Subcutaneous adipose tissue (tissue), 4 donors: ENCODE measurements around the gene GDPGP1. TPM values are rescaled to one million over a fixed set of nuclear protein-coding genes. Genes with fewer than 3 reads are reported as not detected.

ENCODE experiments used
- CTCF ChIP-seq: fragments of 450-650 bp; IDR thresholded peaks from one replicate; pipeline ENCODE4 v1.5.1; 2016; ENCODE audit warnings: low read depth, mild to moderate bottlenecking, control low read depth, antibody characterized with exemption, moderate library complexity
- total RNA-seq, 4 donors: library from RNA; depleted of rRNA; stranded (reverse); fragments of >200 nt; gene quantifications; one replicate each; pipeline ENCODE4 v1.1.0, GENCODE V29; 2016

Gene GDPGP1
- total RNA-seq, 4 donors from 2014 or later = 2.6 to 5.9 (median 3.6) TPM

GRCh38 chr15:90213818-90214204 is 20.2 kb upstream of the GDPGP1 start:
- no peak for TF ChIP-seq CTCF

DNA sequence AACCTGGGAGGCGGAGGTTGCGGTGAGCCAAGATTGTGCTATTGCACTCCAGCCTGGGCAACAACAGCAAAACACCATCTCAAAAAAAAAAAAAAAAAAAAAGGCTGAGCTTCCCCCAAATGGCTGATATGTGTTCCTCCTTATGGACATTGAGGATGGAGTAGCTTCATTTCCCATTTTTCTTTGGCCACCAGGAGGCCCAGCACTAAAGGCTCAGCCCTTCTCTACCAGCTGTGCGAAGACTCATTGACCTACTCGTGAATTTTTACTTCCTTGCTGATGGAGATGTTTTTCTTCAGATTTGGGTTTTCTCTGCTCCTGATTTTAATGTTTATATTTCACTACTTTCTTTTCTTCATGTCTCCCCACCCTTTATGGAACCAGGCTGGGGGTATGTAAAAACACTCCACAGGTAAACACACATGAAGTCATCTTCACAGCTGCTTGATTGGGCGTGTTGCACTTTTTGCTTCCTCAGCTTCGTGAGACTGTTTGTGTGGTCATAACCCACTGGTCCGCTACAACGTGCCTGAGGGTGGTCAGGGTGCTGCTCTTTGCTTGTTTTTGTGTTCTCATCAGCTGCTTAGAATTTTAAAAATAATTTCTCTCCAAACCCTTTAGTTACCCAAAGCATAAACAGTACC is 19.3 kb upstream of the GDPGP1 start:
- TF ChIP-seq CTCF = no peak

GRCh38 chr15:90217671-90218394 is 16.2 kb upstream of the GDPGP1 start:
- no peak for TF ChIP-seq CTCF

DNA sequence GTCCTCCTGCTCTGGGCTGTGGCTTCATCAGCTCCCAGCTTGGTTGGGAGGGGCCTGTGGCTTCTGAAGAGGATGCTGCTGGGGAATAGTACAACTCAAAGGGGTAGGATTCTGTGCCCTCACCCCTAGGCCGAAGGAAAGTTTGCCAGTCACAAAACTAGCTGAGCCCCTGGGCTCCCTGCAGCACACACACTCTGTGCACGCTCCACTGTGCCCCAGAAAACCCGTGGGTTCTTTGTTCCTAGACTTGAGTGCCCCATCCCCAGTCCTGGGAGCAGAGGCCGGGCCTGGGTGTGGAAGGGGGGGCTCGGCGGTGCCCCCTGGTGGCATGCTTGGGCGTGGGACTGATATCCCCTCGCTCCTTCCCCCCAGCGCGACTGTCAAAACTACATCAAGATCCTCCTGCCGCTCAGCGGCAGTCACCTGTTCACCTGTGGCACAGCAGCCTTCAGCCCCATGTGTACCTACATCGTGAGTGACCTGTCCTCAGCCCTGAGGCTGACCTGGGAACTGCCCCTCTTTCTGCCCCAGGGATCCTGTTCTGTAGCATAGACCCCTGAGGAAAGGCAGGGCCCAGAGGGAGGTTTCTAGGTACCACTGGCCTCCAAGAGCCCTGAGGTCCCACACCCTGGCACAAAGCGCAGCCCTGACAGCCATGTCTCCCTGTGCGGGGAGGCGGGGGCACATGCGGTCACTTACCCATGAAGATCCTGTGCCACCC is 14.4 kb upstream of the GDPGP1 start:
- no peak for TF ChIP-seq CTCF

GRCh38 chr15:90221246-90221900 is 12.6 kb upstream of the GDPGP1 start:
- no peak for TF ChIP-seq CTCF

DNA sequence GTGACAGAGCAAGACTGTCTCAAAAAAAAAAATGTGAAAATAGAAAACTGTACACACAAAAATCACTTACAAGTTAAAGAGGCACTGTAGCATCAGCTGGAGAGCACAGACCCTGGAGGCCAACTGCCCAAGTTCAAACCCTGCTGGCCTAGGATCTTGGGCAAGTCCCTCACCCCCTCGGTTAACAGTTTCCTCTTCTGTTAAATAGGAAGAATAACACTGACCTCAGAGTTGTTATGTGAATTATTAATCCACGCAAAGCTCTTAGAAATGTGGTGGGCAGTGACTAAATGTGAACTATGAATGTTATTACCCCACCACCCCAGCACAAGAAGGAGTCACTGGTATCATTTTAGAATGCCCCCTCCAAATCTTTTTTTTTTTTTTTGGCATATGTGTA is 11.5 kb upstream of the GDPGP1 start:
- no peak for TF ChIP-seq CTCF
